Adrenal gland (tissue), 12 donors: ENCODE data around the gene NAPG. TPM values are rescaled to one million over a fixed set of nuclear protein-coding genes. Genes with fewer than 3 reads are reported as not detected.
"Not testable (repeated sequence)": the region's sequence is repeated elsewhere in the genome, so short reads cannot be mapped to it uniquely, and the experiment has no call there.

Experiments used
- DNase-seq, 7 donors: peaks; one replicate each; pipeline ENCODE4 v3.0.0-alpha.2; 2019 to 2020
- H3K27ac ChIP-seq, 5 donors: fragments of 200-600 bp; sonication (generic) in 4 of 5; 1 replicate in 3 of 5; 2 replicates in 2 of 5; pipeline versions ENCODE4 v1.5.1 to v1.8.0; 2016 to 2020; ENCODE audit warnings: mild to moderate bottlenecking in 1 of 5
- H3K27me3 ChIP-seq: fragments of 200-600 bp; 2 replicates; pipeline ENCODE4 v1.8.0; 2021
- H3K36me3 ChIP-seq, 2 donors: fragments of 200-600 bp; replicated peaks in 1 of 2; 1 replicate in 1 of 2; 2 replicates in 1 of 2; pipeline versions ENCODE4 v1.5.1 to v1.8.0; 2018 to 2022
- H3K4me1 ChIP-seq, 2 donors: fragments of 200-600 bp; replicated peaks in 1 of 2; 1 replicate in 1 of 2; 2 replicates in 1 of 2; pipeline versions ENCODE4 v1.5.1 to v1.8.0; 2018 to 2021
- H3K4me3 ChIP-seq, 4 donors: fragments of 200-600 bp; sonication (generic) in 3 of 4; one replicate each; pipeline ENCODE4 v1.5.1; 2016 to 2018
- H3K9me3 ChIP-seq, 3 donors: fragments of 200-600 bp; sonication (generic) in 1 of 3; replicated peaks in 1 of 3; 1 replicate in 2 of 3; 2 replicates in 1 of 3; pipeline versions ENCODE4 v1.5.1 to v1.8.0; 2016 to 2021
- POLR2A ChIP-seq, 2 donors: fragments of 450-650 bp; IDR thresholded peaks; one replicate each; pipeline ENCODE4 v1.6.1; 2017; ENCODE audit warnings: antibody characterized with exemption in 2 of 2, mild to moderate bottlenecking in 2 of 2, moderate library complexity in 1 of 2
- WGBS, 4 donors: extraction: QIAGEN DNeasy Blood & Tissue Kit in 2 of 4; methylation state at CpG; one replicate each; pipeline versions ENCODE4 v1.1.5 to v1.1.7; 2013 to 2017; 5-methylcytosine and 5-hydroxymethylcytosine counted together
- intact Hi-C, 2 donors: fragments of 100-400 bp; cut with DNase I; formaldehyde crosslinking; loops; one replicate each; pipeline versions ENCODE4 v1.14.1 to v1.15.0; 2022 to 2023
- polyA plus RNA-seq, 3 donors: library from polyadenylated mRNA; stranded (reverse); fragments of 200-250 nt in 2 of 3; fragments of 350-450 nt in 1 of 3; fragmentation: Illumina TruSeq in 1 of 3; extraction: RNeasy Lipid Tissue Mini Kit (QIAGEN cat#74804) in 1 of 3; gene quantifications; one replicate each; pipeline ENCODE4 v1.2.3, GENCODE V29; 2013 to 2014
- total RNA-seq, 9 donors: library from RNA; depleted of rRNA in 4 of 9; stranded (reverse); fragments of >200 nt in 4 of 9; fragments of 120-200 nt in 1 of 9; fragmentation: NEBNext Ultra II Directional in 1 of 9; extraction: Animal tissue kit (Norgen Biotek cat#: 25700) in 1 of 9; gene quantifications; one replicate each; pipeline versions ENCODE4 v1.1.0 to v1.2.4, GENCODE V29; 2013 to 2023
- TF ChIP-seq, protein P1 (sequence below), 6 experiments: fragments of 450-650 bp in 4 of 6; fragments of 200-600 bp in 2 of 6; sonication (generic) in 1 of 6; IDR thresholded peaks; 1 replicate in 5 of 6; 2 replicates in 1 of 6; pipeline versions ENCODE4 v1.5.1 to v1.8.0; 2016 to 2021; ENCODE audit warnings: antibody characterized with exemption in 6 of 6, mild to moderate bottlenecking in 2 of 6, moderate library complexity in 1 of 6
- donor health status: healthy with polysubstance abuse.
- donor health status: Bipolar disorder and iron deficiency.
- donor health status: DM: yes; HTN: yes; CAD: no.
- donor health status: DM: no; HTN: no; CAD: no.
- donor health status: DM: no; HTN: no; CAD: no.
- donor health status: DM: yes; HTN: yes; CAD: no.

The NAPG gene
- total and polyA plus RNA-seq, 12 donors = 17.0 to 63.9 (median 41.4) TPM

DNA sequence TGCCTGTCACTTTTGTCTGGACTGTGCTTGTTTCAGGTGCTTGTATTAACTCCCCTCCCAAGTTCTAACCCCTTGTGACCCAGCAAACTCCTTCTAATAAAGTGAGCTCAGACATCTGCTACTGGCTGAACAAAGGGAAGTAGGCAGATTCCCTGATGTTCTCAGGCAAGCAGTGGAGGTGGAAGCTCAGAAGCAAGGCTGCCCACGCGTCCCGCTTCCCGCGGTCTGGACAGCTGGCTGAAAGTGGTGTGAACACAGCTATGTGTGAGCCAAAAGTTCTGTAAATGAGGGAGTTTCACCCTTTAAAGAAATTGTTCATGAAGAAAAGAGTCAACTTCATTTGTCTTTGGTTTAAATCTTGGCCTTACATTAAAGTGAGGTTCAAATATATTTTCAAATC is 40.0 kb downstream of the NAPG start:
- intact Hi-C loops = loop anchor here in 1 of 2 donors (10.0 kb wide), 1 partner anchor 589 kb away; no protein-coding TSS in a partner anchor
- 83 to 100% (median 91%) methylated on average over 5 of the region's 5 CpGs for WGBS, 4 donors
- H3K27ac ChIP-seq = no peak overlapping the region
- H3K4me1 ChIP-seq = no peaks in the 10 kb centered on the region
- H3K36me3 ChIP-seq = no peaks in the 10 kb centered on the region
- H3K9me3 ChIP-seq = no peaks in the 10 kb centered on the region
- no peak overlapping the region for H3K4me3 ChIP-seq
- no peaks in the 10 kb centered on the region for H3K27me3 ChIP-seq
- TF ChIP-seq, protein P1, sequence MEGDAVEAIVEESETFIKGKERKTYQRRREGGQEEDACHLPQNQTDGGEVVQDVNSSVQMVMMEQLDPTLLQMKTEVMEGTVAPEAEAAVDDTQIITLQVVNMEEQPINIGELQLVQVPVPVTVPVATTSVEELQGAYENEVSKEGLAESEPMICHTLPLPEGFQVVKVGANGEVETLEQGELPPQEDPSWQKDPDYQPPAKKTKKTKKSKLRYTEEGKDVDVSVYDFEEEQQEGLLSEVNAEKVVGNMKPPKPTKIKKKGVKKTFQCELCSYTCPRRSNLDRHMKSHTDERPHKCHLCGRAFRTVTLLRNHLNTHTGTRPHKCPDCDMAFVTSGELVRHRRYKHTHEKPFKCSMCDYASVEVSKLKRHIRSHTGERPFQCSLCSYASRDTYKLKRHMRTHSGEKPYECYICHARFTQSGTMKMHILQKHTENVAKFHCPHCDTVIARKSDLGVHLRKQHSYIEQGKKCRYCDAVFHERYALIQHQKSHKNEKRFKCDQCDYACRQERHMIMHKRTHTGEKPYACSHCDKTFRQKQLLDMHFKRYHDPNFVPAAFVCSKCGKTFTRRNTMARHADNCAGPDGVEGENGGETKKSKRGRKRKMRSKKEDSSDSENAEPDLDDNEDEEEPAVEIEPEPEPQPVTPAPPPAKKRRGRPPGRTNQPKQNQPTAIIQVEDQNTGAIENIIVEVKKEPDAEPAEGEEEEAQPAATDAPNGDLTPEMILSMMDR (IDR thresholded peaks at IDR 0.05) = no peak
- no peak for TF ChIP-seq POLR2A (IDR thresholded peaks at IDR 0.05)
- no peak for DNase-seq

DNA sequence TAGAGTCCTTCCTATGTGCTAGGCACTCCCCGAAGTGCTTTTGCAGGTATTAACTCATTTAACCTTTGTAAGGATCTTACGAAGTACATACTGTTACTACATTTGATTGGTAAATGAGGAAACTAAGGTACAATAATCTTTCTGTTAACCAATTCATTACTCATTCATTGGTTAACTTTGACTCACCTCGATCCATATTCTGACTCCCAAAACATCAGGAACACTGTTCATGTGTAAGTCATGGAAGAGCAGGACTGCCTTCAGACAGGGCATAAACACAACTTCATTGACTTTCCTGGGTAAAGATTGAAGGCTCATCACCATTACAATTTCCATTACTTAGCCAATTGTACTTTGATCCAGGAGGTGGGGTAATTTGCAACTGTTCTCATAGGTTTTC is 40.6 kb downstream of the NAPG start:
- Histone ChIP-seq H3K4me3 (no peak overlapping the region), H3K36me3 (no peaks in the 10 kb centered on the region), H3K9me3 (no peaks in the 10 kb centered on the region), H3K27ac (no peak overlapping the region), H3K4me1 (no peaks in the 10 kb centered on the region), H3K27me3 (no peaks in the 10 kb centered on the region)
- no peak for DNase-seq
- 92 to 97% (median 94%) methylated on average over 3 of the region's 3 CpGs for WGBS, 4 donors
- TF ChIP-seq POLR2A (IDR thresholded peaks at IDR 0.05) = no peak
- TF ChIP-seq, protein P1 (IDR thresholded peaks at IDR 0.05) = no peak
- intact Hi-C loops = loop anchor here in 1 of 2 donors (10.0 kb wide), 1 partner anchor 588 kb away; no protein-coding TSS in a partner anchor

DNA sequence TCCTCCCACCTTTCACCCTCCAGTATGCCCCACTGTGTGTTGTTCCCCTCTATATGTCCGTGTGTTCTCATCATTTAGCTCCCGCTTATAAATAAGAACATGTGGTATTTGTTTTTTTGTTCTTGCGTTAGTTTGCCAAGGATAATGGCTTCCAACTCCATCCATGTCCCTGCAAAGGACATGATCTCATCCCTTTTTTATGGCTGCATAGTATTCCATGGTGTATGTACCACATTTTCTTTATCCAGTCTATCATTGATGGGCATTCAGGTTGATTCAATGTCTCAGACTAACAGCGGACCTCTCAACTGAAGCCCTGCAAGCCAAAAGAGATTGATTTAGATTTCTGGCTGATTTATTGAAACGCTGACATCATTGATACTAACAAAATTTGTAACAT is 44.1 kb downstream of the NAPG start:
- H3K27me3 ChIP-seq, H3K4me1 ChIP-seq, H3K9me3 ChIP-seq, DNase-seq, H3K27ac ChIP-seq, H3K4me3 ChIP-seq, H3K36me3 ChIP-seq: not testable (repeated sequence)
- intact Hi-C loops = loop anchor here in 1 of 2 donors (10.0 kb wide), 1 partner anchor 585 kb away; no protein-coding TSS in a partner anchor
- 75 to 95% (median 88%) methylated on average over 5 of the region's 5 CpGs for WGBS, 4 donors

DNA sequence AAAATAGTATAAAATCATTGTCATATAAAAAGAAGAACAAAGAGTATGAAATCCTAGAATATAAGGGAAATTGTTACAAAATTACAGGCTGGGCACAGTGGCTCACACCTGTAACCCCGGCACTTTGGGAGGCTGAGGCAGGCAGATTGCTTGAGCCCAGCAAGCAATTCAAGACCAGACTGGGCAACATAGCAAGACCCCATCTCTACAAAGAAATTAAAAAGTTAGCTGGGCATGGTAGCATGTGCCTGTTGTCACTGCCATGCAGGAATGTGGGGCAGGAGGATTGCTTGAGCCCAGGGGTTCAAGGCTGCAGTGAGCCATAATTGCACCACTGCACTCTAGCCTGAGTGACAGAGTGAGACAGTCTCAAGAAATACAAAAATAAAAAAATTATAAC is 44.8 kb downstream of the NAPG start:
- 87 to 95% (median 93%) methylated on average over 1 of the region's 1 CpG for WGBS, 4 donors
- intact Hi-C loops = no loop called here
- no peak for TF ChIP-seq POLR2A (IDR thresholded peaks at IDR 0.05)
- TF ChIP-seq, protein P1 (IDR thresholded peaks at IDR 0.05) = no peak

DNA sequence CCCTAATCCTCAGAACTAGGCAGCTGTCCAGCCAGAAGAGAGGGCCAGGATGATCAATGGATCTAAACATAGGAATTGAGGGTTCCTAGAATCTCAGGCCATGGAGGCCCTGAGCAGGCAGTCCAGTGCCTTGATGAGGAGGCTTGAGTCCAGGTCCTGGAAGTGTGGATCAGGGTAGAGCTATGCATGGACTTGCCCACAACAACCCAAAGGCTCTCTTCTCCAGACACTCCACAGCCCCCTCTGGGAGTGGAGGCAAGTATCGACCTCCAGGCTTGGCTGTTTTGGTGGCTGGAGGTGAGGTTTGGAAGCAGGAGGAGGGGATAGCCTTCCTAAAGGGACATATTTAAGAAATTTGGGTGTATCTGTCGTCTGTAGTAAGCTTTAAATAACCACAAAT is 45.7 kb downstream of the NAPG start:
- Histone ChIP-seq H3K4me3 (no peak overlapping the region), H3K36me3 (no peaks in the 10 kb centered on the region), H3K27ac (no peak overlapping the region), H3K9me3 (no peaks in the 10 kb centered on the region), H3K4me1 (no peaks in the 10 kb centered on the region), H3K27me3 (no peaks in the 10 kb centered on the region)
- WGBS, 4 donors = 38 to 83% (median 61%) methylated on average over 2 of the region's 2 CpGs
- DNase-seq = no peak
- intact Hi-C loops = no loop called here
- TF ChIP-seq, protein P1 (IDR thresholded peaks at IDR 0.05) = no peak
- TF ChIP-seq POLR2A (IDR thresholded peaks at IDR 0.05) = no peak

More for the DNA sequence above, 44.8 kb downstream of the NAPG start:
- no peak overlapping the region for H3K4me3 ChIP-seq
- no peaks in the 10 kb centered on the region for H3K9me3 ChIP-seq
- no peaks in the 10 kb centered on the region for H3K36me3 ChIP-seq
- H3K4me1 ChIP-seq = no peaks in the 10 kb centered on the region
- H3K27me3 ChIP-seq = no peaks in the 10 kb centered on the region
- DNase-seq = no peak
- no peak overlapping the region for H3K27ac ChIP-seq

DNA sequence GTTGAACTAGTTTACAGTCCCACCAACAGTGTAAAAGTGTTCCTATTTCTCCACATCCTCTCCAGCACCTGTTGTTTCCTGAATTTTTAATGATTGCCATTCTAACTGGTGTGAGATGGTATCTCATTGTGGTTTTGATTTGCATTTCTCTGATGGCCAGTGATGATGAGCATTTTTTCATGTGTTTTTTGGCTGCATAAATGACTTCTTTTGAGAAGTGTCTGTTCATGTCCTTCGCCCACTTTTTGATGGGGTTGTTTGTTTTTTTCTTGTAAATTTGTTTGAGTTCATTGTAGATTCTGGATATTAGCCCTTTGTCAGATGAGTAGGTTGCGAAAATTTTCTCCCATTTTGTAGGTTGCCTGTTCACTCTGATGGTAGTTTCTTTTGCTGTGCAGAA is 47.4 kb downstream of the NAPG start:
- DNase-seq, H3K27me3 ChIP-seq, H3K27ac ChIP-seq, intact Hi-C loops, H3K4me1 ChIP-seq, H3K36me3 ChIP-seq, H3K9me3 ChIP-seq, H3K4me3 ChIP-seq: not testable (repeated sequence)
- WGBS, 4 donors = no CpG with 5 or more reads among the region's 2 CpGs

DNA sequence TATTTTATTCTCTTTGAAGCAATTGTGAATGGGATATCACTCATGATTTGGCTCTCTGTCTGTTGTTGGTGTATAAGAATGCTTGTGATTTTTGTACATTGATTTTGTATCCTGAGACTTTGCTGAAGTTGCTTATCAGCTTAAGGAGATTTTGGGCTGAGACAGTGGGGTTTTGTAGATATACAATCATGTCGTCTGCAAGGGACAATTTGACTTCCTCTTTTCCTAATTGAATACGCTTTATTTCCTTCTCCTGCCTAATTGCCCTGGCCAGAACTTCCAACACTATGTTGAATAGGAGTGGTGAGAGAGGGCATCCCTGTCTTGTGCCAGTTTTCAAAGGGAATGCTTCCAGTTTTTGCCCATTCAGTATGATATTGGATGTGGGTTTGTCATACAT is 48.6 kb downstream of the NAPG start:
- H3K36me3 ChIP-seq, H3K4me3 ChIP-seq, H3K9me3 ChIP-seq, intact Hi-C loops, H3K4me1 ChIP-seq, H3K27me3 ChIP-seq, H3K27ac ChIP-seq, DNase-seq: not testable (repeated sequence)
- WGBS, 4 donors = 64 to 77% (median 72%) methylated on average over 2 of the region's 2 CpGs
